Left renal cortex interstitium (tissue), 4 donors: ENCODE measurements around the gene SERPINC1. TPM values are rescaled to one million over a fixed set of nuclear protein-coding genes. Genes with fewer than 3 reads are reported as not detected.
A peak's percentile ranks its signal among the peaks of the same experiment; 100 is the strongest.
"Not testable (repeated sequence)": the region's sequence is repeated elsewhere in the genome, so short reads cannot be mapped to it uniquely, and the experiment has no call there.

Source experiments
- DNase-seq, 4 donors: peaks; one replicate each; pipeline ENCODE4 v3.0.0-alpha.2; 2013; ENCODE audit warnings: low read depth in 4 of 4, low spot score in 2 of 4, missing footprints in 1 of 4
- polyA plus RNA-seq, 4 donors: library from polyadenylated mRNA; unstranded; fragments of 120-200 nt; gene quantifications; one replicate each; pipeline ENCODE4 v1.2.1, GENCODE V29; 2013; ENCODE audit not compliant: insufficient read length in 4 of 4

The SERPINC1 gene
- polyA plus RNA-seq, 4 donors, result 0.27 to 10.1 (median 0.45) TPM

DNA sequence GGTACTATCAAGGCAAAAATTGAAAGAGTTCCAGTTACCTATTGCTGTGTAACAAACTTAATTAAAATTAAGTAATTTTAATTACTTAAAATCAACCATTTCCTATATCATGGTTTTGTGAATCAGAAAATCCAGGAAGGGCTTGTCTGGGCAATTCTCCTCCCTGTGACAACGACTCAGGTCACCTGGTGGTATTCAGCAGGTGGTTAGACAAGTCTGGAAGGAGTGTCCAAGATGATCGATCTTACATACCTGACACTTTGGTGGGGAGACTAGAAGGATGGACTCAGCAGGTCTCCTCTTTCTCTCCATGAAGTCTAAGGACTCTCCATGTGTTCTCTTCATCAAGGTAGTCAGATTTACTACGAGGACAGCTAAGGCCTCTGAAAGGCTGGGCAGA is 22.9 kb downstream of the SERPINC1 start:
- no peak for DNase-seq

DNA sequence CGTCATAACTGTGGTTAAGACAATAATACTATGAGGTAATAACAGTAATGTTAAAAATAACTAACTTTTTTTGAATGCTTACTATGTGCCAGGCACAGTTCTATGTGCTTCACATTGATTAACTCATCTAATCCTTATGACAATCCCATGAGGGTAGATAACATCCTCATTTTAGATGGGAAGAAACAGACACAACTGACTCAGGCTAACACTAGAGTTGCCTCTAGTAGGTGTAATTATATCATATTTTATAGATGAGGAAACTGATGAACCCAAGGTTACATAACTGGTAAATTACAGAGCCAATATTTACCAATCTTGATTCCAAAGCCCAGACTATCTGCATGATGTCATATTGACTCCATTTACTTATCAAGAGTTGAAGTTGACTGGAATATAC is 23.5 kb downstream of the SERPINC1 start:
- no peak for DNase-seq

- no peak for DNase-seq
These were observed 27.2 kb downstream of the SERPINC1 start for GRCh38 chr1:173889885-173890284.

DNA sequence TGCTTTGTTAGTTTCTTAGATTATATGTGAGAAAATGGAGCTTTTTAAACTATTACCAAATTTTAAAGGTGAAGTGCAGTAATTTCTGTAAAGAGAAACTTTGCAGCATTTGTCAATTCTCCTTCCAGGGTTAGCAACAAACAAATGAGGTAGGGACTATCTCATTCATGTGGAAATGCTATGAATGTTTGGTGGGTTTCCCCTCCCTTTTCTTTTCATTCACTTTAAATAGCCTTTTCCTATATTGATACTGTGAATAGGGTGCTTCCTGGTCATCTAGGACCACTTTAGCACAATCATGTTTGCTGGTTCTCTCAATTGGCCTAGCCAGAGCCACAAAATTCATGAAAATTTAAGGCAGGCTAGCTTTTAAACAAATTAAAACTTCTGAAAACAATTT is 28.4 kb downstream of the SERPINC1 start:
- no peak for DNase-seq

GRCh38 chr1:173887627-173888026 is 29.5 kb downstream of the SERPINC1 start:
- DNase-seq, result no peak

GRCh38 chr1:173886746-173887611 is 30.1 kb downstream of the SERPINC1 start:
- DNase-seq, result no peak

GRCh38 chr1:173884701-173885100 is 32.4 kb downstream of the SERPINC1 start:
- no peak for DNase-seq

GRCh38 chr1:173881117-173881516 is 36.0 kb downstream of the SERPINC1 start:
- not testable (repeated sequence) for DNase-seq

DNA sequence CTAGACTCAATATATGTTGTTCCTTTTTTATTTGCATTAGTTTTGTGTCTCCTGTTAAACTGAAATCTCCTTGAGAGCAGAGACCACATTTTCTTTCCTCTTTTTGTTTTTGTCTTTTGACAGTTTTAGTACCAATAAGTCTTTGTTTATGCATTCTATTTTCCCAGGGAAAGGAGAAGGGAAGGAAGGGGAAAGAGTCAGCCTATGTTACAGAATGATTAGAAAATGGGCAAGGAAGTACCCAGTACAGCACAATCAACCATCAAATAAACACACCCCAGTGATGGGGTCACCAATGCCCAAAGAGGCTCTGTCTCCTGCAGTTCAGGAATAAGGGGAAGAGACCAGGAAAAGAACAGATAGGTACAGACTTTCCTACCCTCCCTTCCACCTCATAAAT is 38.9 kb downstream of the SERPINC1 start:
- no peak for DNase-seq

DNA sequence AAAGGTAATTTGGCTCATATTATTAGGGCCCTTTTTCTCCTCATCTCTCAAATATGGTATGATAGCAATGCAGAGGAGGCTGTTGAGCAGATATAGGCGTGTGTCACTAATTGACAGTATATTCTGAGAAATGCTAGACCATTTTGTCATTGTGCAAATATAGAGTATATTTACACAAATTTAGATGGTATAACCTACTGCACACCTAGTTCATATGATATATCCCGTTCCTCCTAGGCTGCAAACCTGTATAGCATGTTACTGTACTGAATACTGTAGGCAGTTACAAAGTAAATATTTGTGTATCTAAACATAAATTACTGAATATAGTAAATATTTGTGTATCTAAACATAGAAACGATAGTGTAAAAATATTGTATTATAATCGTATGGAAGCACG is 40.4 kb downstream of the SERPINC1 start:
- DNase-seq, result no peak

DNA sequence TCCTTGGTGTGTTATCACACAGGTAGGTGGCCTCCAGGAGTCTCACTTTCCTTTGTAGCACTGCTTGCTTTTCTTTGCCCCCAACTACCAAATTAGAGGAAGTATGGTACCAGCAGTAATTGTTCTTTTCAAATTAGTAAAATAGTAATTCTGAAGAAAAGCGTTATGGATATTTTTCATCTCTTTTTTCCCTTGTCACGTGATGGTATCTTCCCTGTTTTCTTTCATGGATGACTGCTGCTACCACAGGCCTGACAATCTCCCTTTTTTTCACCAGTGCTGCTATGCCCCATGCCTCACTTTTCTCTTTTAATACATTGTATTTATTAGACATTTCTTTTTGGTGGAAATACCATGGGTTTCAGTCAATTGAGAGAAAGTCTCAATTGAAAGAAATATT is 45.6 kb downstream of the SERPINC1 start:
- no peak for DNase-seq

DNA sequence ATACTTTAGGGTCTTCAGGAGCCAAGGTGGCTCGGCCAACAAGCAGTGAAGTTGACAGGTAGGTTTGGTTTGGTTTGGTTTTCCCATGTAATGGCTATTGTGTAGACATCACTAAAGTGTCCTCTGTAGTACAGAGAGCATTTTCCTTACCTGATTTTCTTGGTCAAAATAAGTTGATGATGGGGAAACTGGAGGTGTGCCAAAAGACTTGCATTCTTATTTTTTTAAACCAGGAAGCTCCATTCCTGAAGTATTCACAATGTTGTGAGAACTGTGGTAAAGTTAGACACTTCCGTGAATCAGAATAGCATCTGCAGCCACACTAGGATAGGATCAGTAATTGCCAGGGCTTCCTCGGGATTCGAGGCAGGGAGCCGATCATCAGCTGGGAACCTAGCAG is 46.0 kb downstream of the SERPINC1 start:
- DNase-seq, result no peak

GRCh38 chr1:173870252-173871075 is 46.7 kb downstream of the SERPINC1 start:
- no peak for DNase-seq

GRCh38 chr1:173869021-173869359 is 48.1 kb downstream of the SERPINC1 start:
- DNase-seq, result peak in 1 of 4 donors; percentile 18

GRCh38 chr1:173868266-173869020 is 48.7 kb downstream of the SERPINC1 start, which contains the start of gene ZBTB37:
Gene ZBTB37, plus strand, starts transcription at chr1:173868380. Its CDS starts 1,846 bp downstream, at chr1:173870226.
- DNase-seq, result peak in 3 of 4 donors; percentile 48 to 64 (median 62)

DNA sequence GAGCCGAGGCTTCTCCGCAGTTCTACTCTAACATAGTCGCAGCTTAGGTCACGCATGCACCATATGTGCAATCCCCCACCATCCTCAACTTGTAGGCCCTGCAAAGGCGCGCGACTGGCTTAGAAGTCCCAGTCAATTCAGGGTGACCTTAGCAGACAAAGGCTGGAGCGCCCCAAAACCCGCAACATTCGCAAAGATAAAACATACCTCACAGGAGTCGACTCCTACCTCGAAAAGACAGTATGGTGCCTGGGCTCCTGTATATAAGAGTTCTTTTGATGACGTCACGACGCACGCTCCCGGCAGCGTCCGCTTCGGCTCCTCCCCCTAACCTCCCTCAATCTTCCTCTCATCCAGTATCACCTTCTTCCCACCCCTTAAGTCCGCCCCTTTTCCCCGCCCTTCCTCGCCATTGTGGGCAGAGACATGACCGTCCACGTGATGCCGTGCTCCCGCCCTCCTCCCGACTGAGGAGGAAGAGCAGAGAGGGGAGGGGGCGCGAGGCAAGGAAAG is 49.3 kb downstream of the SERPINC1 start, which contains the start of gene GAS5:
TSS of gene GAS5 (minus strand) at position 237 of the 513 bp plus-strand sequence.
- peak; percentile 98 to 100 (median 99) for DNase-seq

GRCh38 chr1:173867141-173867752 is 49.9 kb downstream of the SERPINC1 start:
- DNase-seq, result no peak

GRCh38 chr1:173866413-173867115 is 50.6 kb downstream of the SERPINC1 start:
- DNase-seq, result no peak

DNA sequence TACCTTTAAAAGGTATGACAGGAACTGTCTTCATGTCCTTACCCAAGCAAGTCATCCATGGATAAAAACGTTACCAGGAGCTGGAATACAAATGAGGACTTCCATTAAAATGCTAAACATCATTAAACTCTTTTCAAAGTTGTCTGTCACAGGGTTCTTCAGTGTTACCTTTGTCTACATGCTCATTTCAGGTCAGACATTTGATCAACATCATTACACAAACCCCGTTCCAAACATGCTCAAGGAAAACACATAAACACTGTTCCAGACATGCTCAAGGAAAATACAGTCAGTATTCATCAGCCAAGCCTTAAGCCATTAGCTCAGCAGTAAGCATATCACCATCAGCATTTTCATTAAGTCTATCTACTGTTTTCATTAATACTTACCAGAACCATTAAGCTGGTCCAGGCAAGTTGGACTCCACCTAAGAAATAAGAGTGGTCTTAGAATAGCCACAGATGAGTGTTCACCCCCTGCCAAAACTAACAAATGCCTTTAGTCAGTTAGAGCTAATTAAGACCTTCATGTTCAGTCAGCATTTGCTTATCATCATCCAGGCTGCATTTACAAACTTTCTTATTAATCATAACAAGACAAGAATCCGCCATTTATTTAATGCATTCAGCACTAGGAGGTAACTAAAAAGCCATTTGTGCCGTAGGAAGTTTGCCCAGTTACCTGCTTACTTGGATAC is 51.5 kb downstream of the SERPINC1 start:
- no peak for DNase-seq
